K562 (cell line): ENCODE data around the gene CBX4. TPM values are rescaled to one million over a fixed set of nuclear protein-coding genes. Genes with fewer than 3 reads are reported as not detected.

Experiments
- ATAC-seq: fragments of 200-7000 bp; cut with Tn5 transposase; 3 replicates; pipeline ENCODE4 v1.9.1; 2020; ENCODE audit warnings: moderate library complexity
- BruUV-seq: library from RNA; stranded (reverse); fragments of 400-500 nt; replicated peaks from 2 replicates; lab custom pipeline; 2021; lab: Mats Ljungman, UMichigan
- CTCF ChIA-PET: fragments of 300-600 bp; formaldehyde crosslinking; extraction: SDS; loops from one replicate; lab custom pipeline; 2021; ENCODE audit warnings: low intra/inter-chr PET ratio; lab: Yijun Ruan, JAX
- POLR2A ChIA-PET: fragments of 300-600, 350-650 bp; sonication (Branson Sonifier 250); formaldehyde crosslinking; extraction: SDS; loops from one replicate; lab custom pipeline; 2021; ENCODE audit warnings: antibody characterized with exemption, inconsistent platforms; lab: Yijun Ruan, JAX
- DNase-seq, 4 experiments: peaks; one replicate each; pipeline versions ENCODE4 v3.0.0 to v3.0.0-alpha.2; 2011 to 2018; ENCODE audit warnings: low spot score in 3 of 4, mixed read lengths in 3 of 4; ENCODE audit errors: extremely low read depth in 1 of 4
- FAIRE-seq: peaks from 2 replicates; lab custom pipeline; 2011; peaks lifted over from hg19 to GRCh38; lab: Jason Lieb, UNC
- H2AFZ ChIP-seq: 2 replicates; pipeline ENCODE4 v1.6.0; 2011; ENCODE audit warnings: low read depth, low read length, control low read depth, inconsistent platforms
- H3K27ac ChIP-seq: fragments of 200-600 bp; 3 replicates; pipeline ENCODE4 v1.8.0; 2011; ENCODE audit warnings: low read depth, mild to moderate bottlenecking, control low read depth, inconsistent platforms, low read length, moderate library complexity, mixed read lengths; ENCODE audit errors: extremely low read depth
- H3K27me3 ChIP-seq, 2 experiments: fragments of 300-600 bp in 1 of 2; 2 replicates in 1 of 2; 3 replicates in 1 of 2; pipeline versions ENCODE4 v1.6.0 to v1.8.0; 2011; ENCODE audit warnings: inconsistent platforms in 2 of 2, low read length in 2 of 2, mild to moderate bottlenecking in 1 of 2, mixed read lengths in 1 of 2, moderate library complexity in 1 of 2; ENCODE audit not compliant: control insufficient read depth in 2 of 2, insufficient read depth in 2 of 2
- H3K36me3 ChIP-seq: fragments of 300-600 bp; 3 replicates; pipeline ENCODE4 v1.8.0; 2011; ENCODE audit warnings: mild to moderate bottlenecking, low read length, inconsistent platforms; ENCODE audit not compliant: control insufficient read depth, insufficient read depth
- H3K4me1 ChIP-seq, 2 experiments: fragments of 200-600 bp in 1 of 2; replicated peaks in 1 of 2; 2 replicates in 1 of 2; 3 replicates in 1 of 2; pipeline versions ENCODE4 v1.5.1 to v1.8.0; 2011; ENCODE audit warnings: inconsistent platforms in 2 of 2, low read length in 2 of 2, mild to moderate bottlenecking in 1 of 2, mixed read lengths in 1 of 2, moderate library complexity in 1 of 2; ENCODE audit not compliant: control insufficient read depth in 2 of 2, insufficient read depth in 2 of 2
- H3K4me2 ChIP-seq: 2 replicates; pipeline ENCODE4 v1.6.1; 2011; ENCODE audit warnings: low read length, control low read depth, inconsistent platforms, mixed read lengths; ENCODE audit not compliant: insufficient read depth
- H3K4me3 ChIP-seq: fragments of 200-600 bp; sonication (generic), shearing (Covaris generic); 2 replicates; pipeline ENCODE4 v1.5.1; 2016; ENCODE audit warnings: control low read depth, inconsistent platforms
- H3K79me2 ChIP-seq: fragments of 200-600 bp; 3 replicates; pipeline ENCODE4 v1.8.0; 2011; ENCODE audit warnings: low read length, inconsistent platforms; ENCODE audit not compliant: control insufficient read depth, insufficient read depth
- H3K9ac ChIP-seq, 2 experiments: 2 replicates each; pipeline versions ENCODE4 v1.6.0 to v1.6.1; 2011; ENCODE audit warnings: low read depth in 2 of 2, low read length in 2 of 2, control low read depth in 1 of 2, inconsistent platforms in 1 of 2, mild to moderate bottlenecking in 1 of 2, mixed read lengths in 1 of 2; ENCODE audit not compliant: insufficient read depth in 1 of 2
- H3K9me1 ChIP-seq: one replicate; pipeline ENCODE4 v1.6.0; 2011; ENCODE audit warnings: inconsistent platforms, mild to moderate bottlenecking, low read length, moderate library complexity; ENCODE audit not compliant: control insufficient read depth, insufficient read depth
- H3K9me3 ChIP-seq: replicated peaks from 2 replicates; pipeline ENCODE4 v1.5.1; 2011; ENCODE audit warnings: low read depth, low read length, inconsistent platforms; ENCODE audit not compliant: control insufficient read depth, insufficient read depth
- H4K20me1 ChIP-seq: replicated peaks from 2 replicates; pipeline ENCODE4 v1.6.1; 2011; ENCODE audit warnings: low read length, inconsistent platforms, mixed read lengths; ENCODE audit not compliant: control insufficient read depth, insufficient read depth
- ILK ChIP-seq: fragments of 450-650 bp; IDR thresholded peaks from 2 replicates; pipeline ENCODE4 v1.6.1; 2016; ENCODE audit warnings: missing genetic modification characterization, low read depth, mild to moderate bottlenecking, missing compliant biosample characterization, moderate library complexity, borderline replicate concordance
- PRPF4 ChIP-seq: fragments of 200-400 bp; formaldehyde crosslinking; IDR thresholded peaks from one replicate; pipeline ENCODE4 v1.6.1; 2017; ENCODE audit warnings: low read length, low read depth, mild to moderate bottlenecking; ENCODE audit not compliant: insufficient read depth, poor library complexity, severe bottlenecking
- ZNF274 ChIP-seq: IDR thresholded peaks from 2 replicates; pipeline ENCODE4 v1.6.1; 2011; ENCODE audit warnings: low read depth, mild to moderate bottlenecking, low read length, moderate library complexity, borderline replicate concordance
- WGBS: fragments of 100-300 bp; shearing (Covaris generic); methylation state at CpG from one replicate; pipeline ENCODE4 v1.1.6; 2016; ENCODE audit warnings: low coverage, mixed read lengths; ENCODE audit not compliant: insufficient coverage; ENCODE audit errors: missing lambda C conversion rate; 5-methylcytosine and 5-hydroxymethylcytosine counted together
- in situ Hi-C: fragments of 300-500 bp; cut with MboI; formaldehyde crosslinking; loops from 4 replicates; pipeline ENCODE4 v1.15.0; 2018; ENCODE audit warnings: inconsistent platforms, mixed read lengths
- intact Hi-C: fragments of 100-400 bp; cut with micrococcal nuclease; formaldehyde crosslinking; loops from 2 replicates; pipeline ENCODE4 v1.14.2; 2022
- polyA plus RNA-seq, 8 experiments: library from polyadenylated mRNA; depleted of rRNA in 4 of 8; stranded (reverse) in 5 of 8; unstranded in 3 of 8; fragments of >200 nt; fragmentation: Nextera tagmentation in 2 of 8; fragmentation: Illumina TruSeq in 1 of 8; extraction: Ambion mirVana in 2 of 8; extraction: Trizol in 1 of 8; gene quantifications; 2 replicates each; pipeline versions ENCODE4 v1.2.1 to v1.2.3, GENCODE V29; 2011 to 2014; ENCODE audit warnings: inconsistent platforms in 1 of 8, missing spikeins in 1 of 8
- total RNA-seq, 7 experiments: library from RNA; depleted of rRNA in 6 of 7; stranded (reverse); fragments of >200 nt in 6 of 7; fragmentation: Illumina TruSeq in 2 of 7; extraction: Trizol in 2 of 7; gene quantifications; 2 replicates each; pipeline versions ENCODE4 v1.2.1 to v1.2.3, GENCODE V29; 2011 to 2021; ENCODE audit warnings: low replicate concordance in 1 of 7
- TF ChIP-seq, protein P1 (sequence below): fragments of 250-450 bp; sonication (Bioruptor Pico); IDR thresholded peaks from 2 replicates; pipeline ENCODE4 v1.6.1; 2021; ENCODE audit warnings: mild to moderate bottlenecking
- TF ChIP-seq, protein P2 (sequence below), 2 experiments: fragments of 450-650 bp; IDR thresholded peaks; 2 replicates each; pipeline ENCODE4 v1.6.1; 2016
- TF ChIP-seq, protein P3 (sequence below): sonication (generic); formaldehyde crosslinking; IDR thresholded peaks from 2 replicates; pipeline ENCODE4 v1.8.0; 2022; ENCODE audit warnings: missing genetic modification reagents, mild to moderate bottlenecking, moderate library complexity, borderline replicate concordance
- TF ChIP-seq, protein P4 (sequence below): fragments of 450-650 bp; IDR thresholded peaks from 2 replicates; pipeline ENCODE4 v1.6.1; 2018; ENCODE audit not compliant: partially characterized antibody

Gene CBX4
- total and polyA plus RNA-seq, 9 of the 15 experiments (the other 6 are each of a cell fraction or from before 2014, with no cell fraction given) = 0.98 to 50.5 (median 10.0) TPM

DNA sequence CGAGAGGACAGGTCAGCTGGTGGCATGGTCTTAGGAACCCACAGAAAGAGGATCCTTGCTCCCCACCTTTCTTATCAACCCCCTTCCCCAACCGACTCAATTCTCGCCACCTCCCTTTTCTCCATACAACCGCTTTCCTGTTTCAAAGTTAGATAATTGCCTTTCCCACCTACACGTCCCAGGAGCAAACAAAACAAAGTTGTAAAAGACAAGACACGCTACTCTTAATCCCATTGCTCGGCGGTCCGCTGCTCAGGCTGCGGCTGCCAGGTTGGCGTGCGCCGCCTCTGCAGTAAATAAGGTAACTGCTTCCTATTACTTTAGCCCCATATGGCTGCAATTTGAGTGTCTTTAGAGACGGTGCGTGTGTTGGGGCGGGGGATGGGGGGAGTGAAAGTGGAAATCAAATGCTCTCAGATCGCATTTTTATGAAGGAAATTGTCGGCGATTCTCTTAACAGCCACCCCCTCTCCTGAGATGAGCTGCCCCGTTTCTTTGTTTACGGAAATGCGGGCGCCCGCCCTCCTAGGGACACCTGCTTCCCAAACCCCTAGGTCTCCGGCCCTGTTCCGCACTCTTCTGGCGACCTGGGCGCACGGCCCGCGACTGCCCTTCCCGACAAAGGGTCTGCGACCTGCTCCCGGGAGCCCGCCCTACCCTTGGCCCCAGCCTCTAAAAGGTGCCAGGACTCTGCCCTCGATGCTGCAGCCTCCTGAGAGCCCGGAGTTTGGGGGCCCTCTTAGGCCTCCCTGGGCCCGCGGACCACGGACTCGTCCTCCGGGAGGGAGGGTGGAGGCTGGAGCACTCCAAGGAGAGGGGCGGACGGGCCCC, 38.7 kb downstream of the CBX4 start:
- Histone ChIP-seq H3K9me3 (peaks cover 3% of the 10 kb centered on the region), H3K27ac (0 out of 3 replicates have a peak overlapping the region, but pooled peaks have one; percentile 17), H3K9ac (peak overlapping the region; percentile 0 to 83; a peak in 3 of 4 replicates), H3K79me2 (peaks cover 12% of the 10 kb centered on the region), H3K36me3 (peaks cover 4% of the 10 kb centered on the region; the same call in 2 of the 3 replicates), H3K27me3 (no peaks in the 10 kb centered on the region), H2AFZ (peak overlapping the region; percentile 54; the same call in 1 of the 2 replicates), H4K20me1 (no peaks in the 10 kb centered on the region), H3K4me1 (peaks cover 39 to 75% of the 10 kb centered on the region in 2 experiments), H3K4me3 (no peak overlapping the region), H3K4me2 (peak overlapping the region; percentile 19; the same call in 1 of the 2 replicates), H3K9me1 (no peaks in the 10 kb centered on the region)
- peak; percentile 21 for TF ChIP-seq PRPF4
- TF ChIP-seq, protein P1, sequence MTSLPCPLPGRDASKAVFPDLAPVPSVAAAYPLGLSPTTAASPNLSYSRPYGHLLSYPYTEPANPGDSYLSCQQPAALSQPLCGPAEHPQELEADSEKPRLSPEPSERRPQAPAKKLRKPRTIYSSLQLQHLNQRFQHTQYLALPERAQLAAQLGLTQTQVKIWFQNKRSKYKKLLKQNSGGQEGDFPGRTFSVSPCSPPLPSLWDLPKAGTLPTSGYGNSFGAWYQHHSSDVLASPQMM = no peak
- TF ChIP-seq, protein P2, sequence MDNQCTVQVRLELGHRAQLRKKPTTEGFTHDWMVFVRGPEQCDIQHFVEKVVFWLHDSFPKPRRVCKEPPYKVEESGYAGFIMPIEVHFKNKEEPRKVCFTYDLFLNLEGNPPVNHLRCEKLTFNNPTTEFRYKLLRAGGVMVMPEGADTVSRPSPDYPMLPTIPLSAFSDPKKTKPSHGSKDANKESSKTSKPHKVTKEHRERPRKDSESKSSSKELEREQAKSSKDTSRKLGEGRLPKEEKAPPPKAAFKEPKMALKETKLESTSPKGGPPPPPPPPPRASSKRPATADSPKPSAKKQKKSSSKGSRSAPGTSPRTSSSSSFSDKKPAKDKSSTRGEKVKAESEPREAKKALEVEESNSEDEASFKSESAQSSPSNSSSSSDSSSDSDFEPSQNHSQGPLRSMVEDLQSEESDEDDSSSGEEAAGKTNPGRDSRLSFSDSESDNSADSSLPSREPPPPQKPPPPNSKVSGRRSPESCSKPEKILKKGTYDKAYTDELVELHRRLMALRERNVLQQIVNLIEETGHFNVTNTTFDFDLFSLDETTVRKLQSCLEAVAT (IDR thresholded peaks at IDR 0.05) = peak in 1 of 2 experiments; percentile 71; a peak in 1 of 4 replicates
- no peak for TF ChIP-seq ZNF274
- TF ChIP-seq, protein P3, sequence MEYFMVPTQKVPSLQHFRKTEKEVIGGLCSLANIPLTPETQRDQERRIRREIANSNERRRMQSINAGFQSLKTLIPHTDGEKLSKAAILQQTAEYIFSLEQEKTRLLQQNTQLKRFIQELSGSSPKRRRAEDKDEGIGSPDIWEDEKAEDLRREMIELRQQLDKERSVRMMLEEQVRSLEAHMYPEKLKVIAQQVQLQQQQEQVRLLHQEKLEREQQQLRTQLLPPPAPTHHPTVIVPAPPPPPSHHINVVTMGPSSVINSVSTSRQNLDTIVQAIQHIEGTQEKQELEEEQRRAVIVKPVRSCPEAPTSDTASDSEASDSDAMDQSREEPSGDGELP = peak; percentile 31; the same call in 1 of the 2 replicates
- no peak for TF ChIP-seq ILK (tag)
- TF ChIP-seq, protein P4, sequence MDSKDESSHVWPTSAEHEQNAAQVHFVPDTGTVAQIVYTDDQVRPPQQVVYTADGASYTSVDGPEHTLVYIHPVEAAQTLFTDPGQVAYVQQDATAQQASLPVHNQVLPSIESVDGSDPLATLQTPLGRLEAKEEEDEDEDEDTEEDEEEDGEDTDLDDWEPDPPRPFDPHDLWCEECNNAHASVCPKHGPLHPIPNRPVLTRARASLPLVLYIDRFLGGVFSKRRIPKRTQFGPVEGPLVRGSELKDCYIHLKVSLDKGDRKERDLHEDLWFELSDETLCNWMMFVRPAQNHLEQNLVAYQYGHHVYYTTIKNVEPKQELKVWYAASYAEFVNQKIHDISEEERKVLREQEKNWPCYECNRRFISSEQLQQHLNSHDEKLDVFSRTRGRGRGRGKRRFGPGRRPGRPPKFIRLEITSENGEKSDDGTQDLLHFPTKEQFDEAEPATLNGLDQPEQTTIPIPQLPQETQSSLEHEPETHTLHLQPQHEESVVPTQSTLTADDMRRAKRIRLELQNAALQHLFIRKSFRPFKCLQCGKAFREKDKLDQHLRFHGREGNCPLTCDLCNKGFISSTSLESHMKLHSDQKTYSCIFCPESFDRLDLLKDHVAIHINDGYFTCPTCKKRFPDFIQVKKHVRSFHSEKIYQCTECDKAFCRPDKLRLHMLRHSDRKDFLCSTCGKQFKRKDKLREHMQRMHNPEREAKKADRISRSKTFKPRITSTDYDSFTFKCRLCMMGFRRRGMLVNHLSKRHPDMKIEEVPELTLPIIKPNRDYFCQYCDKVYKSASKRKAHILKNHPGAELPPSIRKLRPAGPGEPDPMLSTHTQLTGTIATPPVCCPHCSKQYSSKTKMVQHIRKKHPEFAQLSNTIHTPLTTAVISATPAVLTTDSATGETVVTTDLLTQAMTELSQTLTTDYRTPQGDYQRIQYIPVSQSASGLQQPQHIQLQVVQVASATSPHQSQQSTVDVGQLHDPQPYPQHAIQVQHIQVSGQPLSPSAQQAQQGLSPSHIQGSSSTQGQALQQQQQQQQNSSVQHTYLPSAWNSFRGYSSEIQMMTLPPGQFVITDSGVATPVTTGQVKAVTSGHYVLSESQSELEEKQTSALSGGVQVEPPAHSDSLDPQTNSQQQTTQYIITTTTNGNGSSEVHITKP = peak; percentile 62
- FAIRE-seq (peak; percentile 64), DNase-seq (no peak), ATAC-seq (no peak)
- in situ Hi-C loops (loop anchor here (5.0 kb wide), 1 partner anchor 37 kb away; the partner anchor contains the start of gene CBX4), intact Hi-C loops (loop anchor here (10.0 kb wide), 1 partner anchor 174 kb away; no protein-coding TSS in a partner anchor)
- no TSS peak for BruUV-seq
- 68% methylated on average over 22 of the region's 44 CpGs for WGBS
- POLR2A ChIA-PET = interaction anchor here (0.7 to 1.6 kb wide), 6 partner anchors 8 to 39 kb away, joined by 3 to 7 read pairs (median 3); partner anchors contain the start of gene CBX4
- CTCF ChIA-PET = no interaction called here
